ENCODE results near the gene NAA25. TPM values are rescaled to one million over a fixed set of nuclear protein-coding genes. Genes with fewer than 3 reads are reported as not detected.

NAA25 gene
- total and polyA plus RNA-seq, 9 of the 15 experiments (the other 6 are each of a cell fraction or from before 2014, with no cell fraction given), result 26.6 to 59.6 (median 48.9) TPM

DNA sequence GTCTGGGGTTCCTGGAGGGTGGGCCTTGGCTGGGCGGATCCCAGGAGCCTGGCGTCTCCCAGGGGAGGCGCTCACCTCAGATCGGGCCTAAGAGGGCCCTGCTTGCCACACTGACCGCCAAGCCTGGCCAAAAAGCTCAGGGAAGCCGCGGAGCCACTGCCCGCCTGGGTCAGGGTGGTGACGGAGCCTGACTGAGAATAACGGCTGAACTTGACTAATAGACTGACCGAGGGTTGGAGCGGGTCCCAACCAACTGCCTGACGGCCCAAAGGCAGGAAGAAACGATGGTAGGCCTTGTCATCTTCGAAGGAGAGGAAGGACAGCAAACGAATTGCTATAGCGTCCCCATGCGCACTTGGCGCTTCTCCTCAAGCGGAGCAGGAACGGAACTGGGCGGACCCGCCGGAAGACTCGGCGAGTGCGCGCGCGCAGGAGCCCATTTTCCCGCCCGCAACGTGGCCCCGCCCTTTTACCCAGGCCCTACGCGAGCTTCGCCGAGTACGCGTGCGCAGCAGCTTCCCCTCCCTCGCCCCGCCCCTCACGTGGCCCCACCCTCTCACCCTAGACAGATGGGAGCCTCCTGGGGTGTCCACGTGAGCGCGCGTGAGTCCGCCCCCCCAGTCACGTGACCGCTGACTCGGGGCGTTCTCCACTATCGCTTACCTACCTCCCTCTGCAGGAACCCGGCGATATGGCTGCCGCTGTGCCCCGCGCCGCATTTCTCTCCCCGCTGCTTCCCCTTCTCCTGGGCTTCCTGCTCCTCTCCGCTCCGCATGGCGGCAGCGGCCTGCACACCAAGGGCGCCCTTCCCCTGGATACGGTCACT lies 95.6 kb downstream of the NAA25 start, which contains the start of the genes ERP29 and TMEM116 (continued):
- TF ChIP-seq ASH1L (IDR thresholded peaks at IDR 0.05; ENCODE audit: borderline replicate concordance, low read depth, partially characterized antibody) (no peak), TAF7 (tag; IDR thresholded peaks at IDR 0.05) (peak; percentile 93), ZNF586 (CRISPR knock-in tag; conservative IDR thresholded peaks at IDR 0.05) (no peak), U2AF2 (optimal IDR thresholded peaks at IDR 0.05; ENCODE audit: low read depth, low read length) (no peak), KLF16 (IDR thresholded peaks at IDR 0.05) (peak; percentile 53), FOXJ2 (tag; IDR thresholded peaks at IDR 0.05) (no peak), GABPB2 (CRISPR knock-in tag; conservative IDR thresholded peaks at IDR 0.05) (no peak), CAMTA2 (CRISPR knock-in tag; conservative IDR thresholded peaks at IDR 0.05) (no peak), SREBF1 (IDR thresholded peaks at IDR 0.05; ENCODE audit: borderline replicate concordance, low read depth, low read length) (peak; percentile 82; the same call in 1 of the 2 replicates), RBFOX2 (IDR thresholded peaks at IDR 0.05; ENCODE audit: low read depth, low read length) (peak; percentile 93)
- TF ChIP-seq, protein P1, sequence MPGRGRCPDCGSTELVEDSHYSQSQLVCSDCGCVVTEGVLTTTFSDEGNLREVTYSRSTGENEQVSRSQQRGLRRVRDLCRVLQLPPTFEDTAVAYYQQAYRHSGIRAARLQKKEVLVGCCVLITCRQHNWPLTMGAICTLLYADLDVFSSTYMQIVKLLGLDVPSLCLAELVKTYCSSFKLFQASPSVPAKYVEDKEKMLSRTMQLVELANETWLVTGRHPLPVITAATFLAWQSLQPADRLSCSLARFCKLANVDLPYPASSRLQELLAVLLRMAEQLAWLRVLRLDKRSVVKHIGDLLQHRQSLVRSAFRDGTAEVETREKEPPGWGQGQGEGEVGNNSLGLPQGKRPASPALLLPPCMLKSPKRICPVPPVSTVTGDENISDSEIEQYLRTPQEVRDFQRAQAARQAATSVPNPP (IDR thresholded peaks at IDR 0.05; ENCODE audit: borderline replicate concordance, insufficient read depth, insufficient read length), result no peak
- TF ChIP-seq, protein P2, sequence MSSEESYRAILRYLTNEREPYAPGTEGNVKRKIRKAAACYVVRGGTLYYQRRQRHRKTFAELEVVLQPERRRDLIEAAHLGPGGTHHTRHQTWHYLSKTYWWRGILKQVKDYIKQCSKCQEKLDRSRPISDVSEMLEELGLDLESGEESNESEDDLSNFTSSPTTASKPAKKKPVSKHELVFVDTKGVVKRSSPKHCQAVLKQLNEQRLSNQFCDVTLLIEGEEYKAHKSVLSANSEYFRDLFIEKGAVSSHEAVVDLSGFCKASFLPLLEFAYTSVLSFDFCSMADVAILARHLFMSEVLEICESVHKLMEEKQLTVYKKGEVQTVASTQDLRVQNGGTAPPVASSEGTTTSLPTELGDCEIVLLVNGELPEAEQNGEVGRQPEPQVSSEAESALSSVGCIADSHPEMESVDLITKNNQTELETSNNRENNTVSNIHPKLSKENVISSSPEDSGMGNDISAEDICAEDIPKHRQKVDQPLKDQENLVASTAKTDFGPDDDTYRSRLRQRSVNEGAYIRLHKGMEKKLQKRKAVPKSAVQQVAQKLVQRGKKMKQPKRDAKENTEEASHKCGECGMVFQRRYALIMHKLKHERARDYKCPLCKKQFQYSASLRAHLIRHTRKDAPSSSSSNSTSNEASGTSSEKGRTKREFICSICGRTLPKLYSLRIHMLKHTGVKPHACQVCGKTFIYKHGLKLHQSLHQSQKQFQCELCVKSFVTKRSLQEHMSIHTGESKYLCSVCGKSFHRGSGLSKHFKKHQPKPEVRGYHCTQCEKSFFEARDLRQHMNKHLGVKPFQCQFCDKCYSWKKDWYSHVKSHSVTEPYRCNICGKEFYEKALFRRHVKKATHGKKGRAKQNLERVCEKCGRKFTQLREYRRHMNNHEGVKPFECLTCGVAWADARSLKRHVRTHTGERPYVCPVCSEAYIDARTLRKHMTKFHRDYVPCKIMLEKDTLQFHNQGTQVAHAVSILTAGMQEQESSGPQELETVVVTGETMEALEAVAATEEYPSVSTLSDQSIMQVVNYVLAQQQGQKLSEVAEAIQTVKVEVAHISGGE (CRISPR knock-in tag; IDR thresholded peaks at IDR 0.05), result peak in 1 of 3 experiments; percentile 12; a peak in 1 of 6 replicates
- TF ChIP-seq, protein P3, sequence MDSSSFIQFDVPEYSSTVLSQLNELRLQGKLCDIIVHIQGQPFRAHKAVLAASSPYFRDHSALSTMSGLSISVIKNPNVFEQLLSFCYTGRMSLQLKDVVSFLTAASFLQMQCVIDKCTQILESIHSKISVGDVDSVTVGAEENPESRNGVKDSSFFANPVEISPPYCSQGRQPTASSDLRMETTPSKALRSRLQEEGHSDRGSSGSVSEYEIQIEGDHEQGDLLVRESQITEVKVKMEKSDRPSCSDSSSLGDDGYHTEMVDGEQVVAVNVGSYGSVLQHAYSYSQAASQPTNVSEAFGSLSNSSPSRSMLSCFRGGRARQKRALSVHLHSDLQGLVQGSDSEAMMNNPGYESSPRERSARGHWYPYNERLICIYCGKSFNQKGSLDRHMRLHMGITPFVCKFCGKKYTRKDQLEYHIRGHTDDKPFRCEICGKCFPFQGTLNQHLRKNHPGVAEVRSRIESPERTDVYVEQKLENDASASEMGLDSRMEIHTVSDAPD (CRISPR knock-in tag; IDR thresholded peaks at IDR 0.05), result no peak
- TF ChIP-seq, protein P4, sequence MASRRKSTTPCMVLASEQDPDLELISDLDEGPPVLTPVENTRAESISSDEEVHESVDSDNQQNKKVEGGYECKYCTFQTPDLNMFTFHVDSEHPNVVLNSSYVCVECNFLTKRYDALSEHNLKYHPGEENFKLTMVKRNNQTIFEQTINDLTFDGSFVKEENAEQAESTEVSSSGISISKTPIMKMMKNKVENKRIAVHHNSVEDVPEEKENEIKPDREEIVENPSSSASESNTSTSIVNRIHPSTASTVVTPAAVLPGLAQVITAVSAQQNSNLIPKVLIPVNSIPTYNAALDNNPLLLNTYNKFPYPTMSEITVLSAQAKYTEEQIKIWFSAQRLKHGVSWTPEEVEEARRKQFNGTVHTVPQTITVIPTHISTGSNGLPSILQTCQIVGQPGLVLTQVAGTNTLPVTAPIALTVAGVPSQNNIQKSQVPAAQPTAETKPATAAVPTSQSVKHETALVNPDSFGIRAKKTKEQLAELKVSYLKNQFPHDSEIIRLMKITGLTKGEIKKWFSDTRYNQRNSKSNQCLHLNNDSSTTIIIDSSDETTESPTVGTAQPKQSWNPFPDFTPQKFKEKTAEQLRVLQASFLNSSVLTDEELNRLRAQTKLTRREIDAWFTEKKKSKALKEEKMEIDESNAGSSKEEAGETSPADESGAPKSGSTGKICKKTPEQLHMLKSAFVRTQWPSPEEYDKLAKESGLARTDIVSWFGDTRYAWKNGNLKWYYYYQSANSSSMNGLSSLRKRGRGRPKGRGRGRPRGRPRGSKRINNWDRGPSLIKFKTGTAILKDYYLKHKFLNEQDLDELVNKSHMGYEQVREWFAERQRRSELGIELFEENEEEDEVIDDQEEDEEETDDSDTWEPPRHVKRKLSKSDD (conservative IDR thresholded peaks at IDR 0.05; ENCODE audit: low read length), result no peak
